AG04449 (cell line): Measurements from ENCODE around the gene DSG3.

ENCODE experiments used
- CTCF ChIA-PET: fragments of 350-600 bp; formaldehyde crosslinking; extraction: SDS; loops from one replicate; lab custom pipeline; 2021; ENCODE audit warnings: antibody characterized with exemption; lab: Yijun Ruan, JAX
- POLR2A ChIA-PET: fragments of 400-600, 350-600 bp; formaldehyde crosslinking; extraction: SDS; loops from one replicate; lab custom pipeline; 2020; ENCODE audit warnings: antibody characterized with exemption, inconsistent platforms; lab: Yijun Ruan, JAX
- DNase-seq: peaks from one replicate; pipeline ENCODE4 v3.0.0-alpha.2; 2010; ENCODE audit warnings: low read depth, low spot score
- H3K4me3 ChIP-seq: 2 replicates; pipeline ENCODE4 v1.5.1; 2011; ENCODE audit warnings: low read depth, mild to moderate bottlenecking, control low read depth, low read length
- TF ChIP-seq, protein P1 (sequence below): IDR thresholded peaks from one replicate; pipeline ENCODE4 v1.5.1; 2011; ENCODE audit warnings: mild to moderate bottlenecking, moderate library complexity, low read length, control low read depth, inconsistent platforms; ENCODE audit not compliant: insufficient read depth; ENCODE audit errors: missing control alignments

Gene DSG3

GRCh38 chr18:31512203-31512764 lies 64.7 kb downstream of the DSG3 start:
- POLR2A ChIA-PET, result no interaction called here
- TF ChIP-seq, protein P1, sequence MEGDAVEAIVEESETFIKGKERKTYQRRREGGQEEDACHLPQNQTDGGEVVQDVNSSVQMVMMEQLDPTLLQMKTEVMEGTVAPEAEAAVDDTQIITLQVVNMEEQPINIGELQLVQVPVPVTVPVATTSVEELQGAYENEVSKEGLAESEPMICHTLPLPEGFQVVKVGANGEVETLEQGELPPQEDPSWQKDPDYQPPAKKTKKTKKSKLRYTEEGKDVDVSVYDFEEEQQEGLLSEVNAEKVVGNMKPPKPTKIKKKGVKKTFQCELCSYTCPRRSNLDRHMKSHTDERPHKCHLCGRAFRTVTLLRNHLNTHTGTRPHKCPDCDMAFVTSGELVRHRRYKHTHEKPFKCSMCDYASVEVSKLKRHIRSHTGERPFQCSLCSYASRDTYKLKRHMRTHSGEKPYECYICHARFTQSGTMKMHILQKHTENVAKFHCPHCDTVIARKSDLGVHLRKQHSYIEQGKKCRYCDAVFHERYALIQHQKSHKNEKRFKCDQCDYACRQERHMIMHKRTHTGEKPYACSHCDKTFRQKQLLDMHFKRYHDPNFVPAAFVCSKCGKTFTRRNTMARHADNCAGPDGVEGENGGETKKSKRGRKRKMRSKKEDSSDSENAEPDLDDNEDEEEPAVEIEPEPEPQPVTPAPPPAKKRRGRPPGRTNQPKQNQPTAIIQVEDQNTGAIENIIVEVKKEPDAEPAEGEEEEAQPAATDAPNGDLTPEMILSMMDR, result no peak
- H3K4me3 ChIP-seq, result no peak overlapping the region
- CTCF ChIA-PET, result no interaction called here
- DNase-seq, result no peak

DNA sequence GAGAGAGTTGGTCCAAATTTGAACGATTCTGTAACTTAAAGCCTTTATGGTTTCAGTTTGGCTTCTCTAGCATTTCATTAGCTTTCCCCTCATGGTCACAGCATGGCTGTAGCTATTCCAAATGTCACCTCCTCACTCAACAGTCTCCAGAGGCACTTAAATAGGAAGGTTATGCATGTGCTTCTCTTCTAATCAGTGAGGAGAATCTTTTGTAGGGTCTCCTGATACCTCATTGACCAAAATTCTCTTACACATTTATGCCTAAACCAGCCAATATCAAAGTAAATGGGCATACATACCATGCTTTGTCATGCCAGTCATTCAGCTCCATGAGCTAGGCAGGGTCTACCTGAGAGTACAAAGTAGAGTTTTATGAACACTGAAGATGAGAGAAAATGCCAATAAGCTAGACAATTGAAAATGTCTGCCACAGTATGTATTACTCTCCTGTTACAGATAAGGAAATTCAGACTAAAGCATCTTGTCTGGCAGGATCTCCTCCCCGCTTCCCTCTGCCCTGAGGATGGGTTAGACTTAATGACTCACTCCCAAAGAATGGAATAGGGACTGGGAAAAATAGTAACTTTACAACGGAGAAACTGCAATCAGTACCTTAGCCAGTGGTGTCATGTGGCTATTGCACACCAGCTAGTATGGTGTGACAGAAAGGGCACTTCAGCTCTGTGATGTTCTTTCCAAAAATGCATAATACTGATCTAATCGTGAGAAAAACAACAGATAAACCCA lies 65.8 kb downstream of the DSG3 start:
- no peak for DNase-seq
- CTCF ChIA-PET, result no interaction called here
- POLR2A ChIA-PET, result no interaction called here
- TF ChIP-seq, protein P1, result no peak
- no peak overlapping the region for H3K4me3 ChIP-seq

DNA sequence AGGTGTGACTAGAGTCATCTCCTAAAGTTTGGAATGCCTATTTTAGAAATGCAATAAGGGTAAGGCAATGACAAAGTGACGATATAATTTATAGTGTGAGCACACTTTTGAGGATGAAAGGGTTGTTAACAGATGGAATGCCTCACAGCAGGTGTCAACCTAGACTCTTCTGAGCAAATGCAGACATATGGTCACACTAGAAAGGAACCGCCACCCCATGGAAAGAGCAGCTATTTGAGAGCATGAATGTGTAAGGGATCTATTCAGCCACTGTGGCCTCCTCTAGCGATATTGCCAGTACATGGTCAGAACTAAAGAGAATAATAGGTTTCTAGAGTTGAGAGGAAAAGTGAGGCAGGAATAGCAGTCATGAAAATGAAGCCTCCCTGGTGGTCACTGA lies 68.9 kb downstream of the DSG3 start:
- CTCF ChIA-PET, result no interaction called here
- TF ChIP-seq, protein P1, result no peak
- DNase-seq, result no peak
- POLR2A ChIA-PET, result no interaction called here
- no peak overlapping the region for H3K4me3 ChIP-seq

GRCh38 chr18:31526374-31526773 lies 78.8 kb downstream of the DSG3 start:
- POLR2A ChIA-PET, result no interaction called here
- TF ChIP-seq, protein P1, result no peak
- CTCF ChIA-PET, result no interaction called here
- no peak for DNase-seq
- no peak overlapping the region for H3K4me3 ChIP-seq
